IMR-90 (cell line): ENCODE results near the gene NFIA. TPM values are rescaled to one million over a fixed set of nuclear protein-coding genes. Genes with fewer than 3 reads are reported as not detected.

Experiments used
- ATAC-seq: fragments of 200-7000 bp; cut with Tn5 transposase; 2 replicates; pipeline ENCODE4 v1.9.1; 2020; ENCODE audit warnings: low read depth, mild to moderate bottlenecking, moderate library complexity
- BruUV-seq: library from RNA; stranded (reverse); fragments of 400-500 nt; replicated peaks from 2 replicates; lab custom pipeline; 2021; lab: Mats Ljungman, UMichigan
- CTCF ChIA-PET: fragments of 300-600 bp; formaldehyde crosslinking; extraction: SDS; loops from one replicate; lab custom pipeline; 2021; ENCODE audit warnings: antibody characterized with exemption; lab: Yijun Ruan, JAX
- POLR2A ChIA-PET: fragments of 300-600 bp; sonication (Branson Sonifier 250); formaldehyde crosslinking; loops from one replicate; lab custom pipeline; 2022; ENCODE audit warnings: antibody characterized with exemption; ENCODE audit not compliant: unreplicated experiment; lab: Charles Lee
- DNase-seq: peaks from one replicate; pipeline ENCODE4 v3.0.0; 2013
- H2AFZ ChIP-seq: replicated peaks from 2 replicates; pipeline ENCODE3; 2013; ENCODE audit warnings: low read length, mild to moderate bottlenecking; ENCODE audit not compliant: poor library complexity
- H2AK5ac ChIP-seq: 2 replicates; pipeline ENCODE4 v1.6.1; 2013; ENCODE audit warnings: low read depth, low read length, inconsistent platforms
- H2AK9ac ChIP-seq: replicated peaks from 2 replicates; pipeline ENCODE3; 2013; ENCODE audit warnings: mild to moderate bottlenecking, low read depth, low read length, moderate library complexity; ENCODE audit not compliant: poor library complexity
- H2BK120ac ChIP-seq: 2 replicates; pipeline ENCODE4 v1.6.1; 2013; ENCODE audit warnings: low read depth, low read length, inconsistent platforms
- H2BK15ac ChIP-seq: 3 replicates; pipeline ENCODE4 v1.6.1; 2013; ENCODE audit warnings: low read depth, low read length, inconsistent platforms
- H2BK20ac ChIP-seq: 2 replicates; pipeline ENCODE4 v1.6.1; 2013; ENCODE audit warnings: low read depth, mild to moderate bottlenecking, inconsistent platforms, low read length, moderate library complexity
- H2BK5ac ChIP-seq: 2 replicates; pipeline ENCODE4 v1.6.1; 2013; ENCODE audit warnings: mild to moderate bottlenecking, low read depth, low read length, inconsistent platforms; ENCODE audit not compliant: poor library complexity, severe bottlenecking
- H3K14ac ChIP-seq: replicated peaks from 2 replicates; pipeline ENCODE4 v1.6.1; 2013; ENCODE audit warnings: low read depth, low read length, inconsistent platforms
- H3K18ac ChIP-seq: 2 replicates; pipeline ENCODE4 v1.6.1; 2013; ENCODE audit warnings: low read depth, low read length, control low read depth
- H3K23ac ChIP-seq: 2 replicates; pipeline ENCODE4 v1.6.1; 2013; ENCODE audit warnings: low read depth, low read length, inconsistent platforms
- H3K27ac ChIP-seq: 2 replicates; pipeline ENCODE4 v1.5.1; 2013; ENCODE audit warnings: mild to moderate bottlenecking, control low read depth, low read length; ENCODE audit not compliant: insufficient read depth
- H3K27me3 ChIP-seq: 2 replicates; pipeline ENCODE4 v1.6.1; 2013; ENCODE audit warnings: low read length; ENCODE audit not compliant: control insufficient read depth, insufficient read depth
- H3K36me3 ChIP-seq: 2 replicates; pipeline ENCODE4 v1.6.1; 2013; ENCODE audit warnings: low read length, mixed read lengths; ENCODE audit not compliant: control insufficient read depth, insufficient read depth
- H3K4ac ChIP-seq: 2 replicates; pipeline ENCODE4 v1.6.1; 2013; ENCODE audit warnings: low read depth, low read length, inconsistent platforms
- H3K4me1 ChIP-seq: 2 replicates; pipeline ENCODE4 v1.6.1; 2013; ENCODE audit warnings: low read length, mixed read lengths; ENCODE audit not compliant: control insufficient read depth, insufficient read depth
- H3K4me2 ChIP-seq: 2 replicates; pipeline ENCODE4 v1.6.1; 2013; ENCODE audit warnings: low read depth, mild to moderate bottlenecking, control low read depth, low read length, moderate library complexity
- H3K4me3 ChIP-seq: 2 replicates; pipeline ENCODE4 v1.5.1; 2013; ENCODE audit warnings: low read depth, mild to moderate bottlenecking, control low read depth, low read length, moderate library complexity; ENCODE audit not compliant: insufficient read depth
- H3K56ac ChIP-seq: 2 replicates; pipeline ENCODE4 v1.6.1; 2013; ENCODE audit warnings: low read length, inconsistent platforms; ENCODE audit not compliant: insufficient read depth; ENCODE audit errors: extremely low read depth
- H3K79me1 ChIP-seq, 2 experiments: 2 replicates each; pipeline ENCODE4 v1.6.1; 2013; ENCODE audit warnings: low read length in 2 of 2, inconsistent platforms in 1 of 2, low read depth in 1 of 2
- H3K9ac ChIP-seq: 2 replicates; pipeline ENCODE4 v1.6.1; 2013; ENCODE audit warnings: low read depth, low read length, control low read depth
- H3K9me1 ChIP-seq: 2 replicates; pipeline ENCODE4 v1.6.1; 2013; ENCODE audit warnings: low read length, inconsistent platforms; ENCODE audit not compliant: insufficient read depth
- H3K9me3 ChIP-seq: 2 replicates; pipeline ENCODE4 v1.6.1; 2013; ENCODE audit warnings: low read length; ENCODE audit not compliant: control insufficient read depth, insufficient read depth
- H4K20me1 ChIP-seq: 2 replicates; pipeline ENCODE4 v1.6.1; 2013; ENCODE audit warnings: low read length, inconsistent platforms; ENCODE audit not compliant: insufficient read depth
- H4K5ac ChIP-seq: 2 replicates; pipeline ENCODE4 v1.6.1; 2013; ENCODE audit warnings: mild to moderate bottlenecking, low read depth, low read length, control low read depth
- H4K8ac ChIP-seq, 2 experiments: 2 replicates each; pipeline ENCODE4 v1.6.1; 2013; ENCODE audit warnings: low read depth in 2 of 2, low read length in 2 of 2, control low read depth in 1 of 2, inconsistent platforms in 1 of 2
- H4K91ac ChIP-seq: 2 replicates; pipeline ENCODE4 v1.6.1; 2013; ENCODE audit warnings: low read depth, low read length, inconsistent platforms; ENCODE audit not compliant: insufficient read depth
- CEBPB ChIP-seq: IDR thresholded peaks from 2 replicates; pipeline ENCODE4 v1.6.1; 2012; ENCODE audit warnings: low read depth, low read length, improper control_type of control experiment
- MXI1 ChIP-seq: IDR thresholded peaks from 2 replicates; pipeline ENCODE4 v1.6.1; 2012; ENCODE audit warnings: low read depth, mild to moderate bottlenecking, low read length, moderate library complexity, borderline replicate concordance
- RAD21 ChIP-seq: IDR thresholded peaks from 2 replicates; pipeline ENCODE4 v1.6.1; 2012; ENCODE audit warnings: low read length, improper control_type of control experiment
- RFX5 ChIP-seq: IDR thresholded peaks from 2 replicates; pipeline ENCODE4 v1.8.0; 2012; ENCODE audit warnings: low read depth, mild to moderate bottlenecking, low read length, moderate library complexity
- SMC3 ChIP-seq: fragments of 150-350 bp; IDR thresholded peaks from 2 replicates; pipeline ENCODE4 v1.6.1; 2016; ENCODE audit warnings: low read depth, mild to moderate bottlenecking, antibody characterized with exemption, low read length, moderate library complexity
- WGBS, 2 experiments: methylation state at CpG; one replicate each; pipeline versions ENCODE4 v1.1.5 to v1.1.7; 2013; ENCODE audit warnings: missing lambda C conversion rate in 2 of 2; ENCODE audit not compliant: insufficient read length in 1 of 2; ENCODE audit errors: extremely low coverage in 2 of 2; 5-methylcytosine and 5-hydroxymethylcytosine counted together
- dilution Hi-C: fragments of 300-500 bp; cut with HindIII; formaldehyde crosslinking; loops from one replicate; pipeline ENCODE4 v1.14.3; 2018; ENCODE audit warnings: low sequenced_read_pairs; ENCODE audit not compliant: unreplicated experiment
- in situ Hi-C: fragments of 300-500 bp; cut with MboI; formaldehyde crosslinking; loops from 3 replicates; pipeline ENCODE4 v1.14.3; 2019; ENCODE audit warnings: low sequenced_read_pairs, inconsistent platforms, mixed read lengths
- intact Hi-C: fragments of 100-400 bp; cut with micrococcal nuclease; formaldehyde crosslinking; loops from 2 replicates; pipeline ENCODE4 v1.10.0; 2022
- polyA plus RNA-seq, 3 experiments: library from polyadenylated mRNA; depleted of rRNA; stranded (reverse); fragments of >200 nt; gene quantifications; 2 replicates each; pipeline ENCODE4 v1.2.3, GENCODE V29; 2012; ENCODE audit warnings: low replicate concordance in 1 of 3
- total RNA-seq: library from RNA; depleted of rRNA; stranded (reverse); fragments of >200 nt; gene quantifications from 2 replicates; pipeline ENCODE4 v1.2.3, GENCODE V29; 2012

NFIA gene
- total and polyA plus RNA-seq, 2 of the 4 experiments (the other 2 are of a cell fraction): 1.6 to 2.2 TPM

DNA sequence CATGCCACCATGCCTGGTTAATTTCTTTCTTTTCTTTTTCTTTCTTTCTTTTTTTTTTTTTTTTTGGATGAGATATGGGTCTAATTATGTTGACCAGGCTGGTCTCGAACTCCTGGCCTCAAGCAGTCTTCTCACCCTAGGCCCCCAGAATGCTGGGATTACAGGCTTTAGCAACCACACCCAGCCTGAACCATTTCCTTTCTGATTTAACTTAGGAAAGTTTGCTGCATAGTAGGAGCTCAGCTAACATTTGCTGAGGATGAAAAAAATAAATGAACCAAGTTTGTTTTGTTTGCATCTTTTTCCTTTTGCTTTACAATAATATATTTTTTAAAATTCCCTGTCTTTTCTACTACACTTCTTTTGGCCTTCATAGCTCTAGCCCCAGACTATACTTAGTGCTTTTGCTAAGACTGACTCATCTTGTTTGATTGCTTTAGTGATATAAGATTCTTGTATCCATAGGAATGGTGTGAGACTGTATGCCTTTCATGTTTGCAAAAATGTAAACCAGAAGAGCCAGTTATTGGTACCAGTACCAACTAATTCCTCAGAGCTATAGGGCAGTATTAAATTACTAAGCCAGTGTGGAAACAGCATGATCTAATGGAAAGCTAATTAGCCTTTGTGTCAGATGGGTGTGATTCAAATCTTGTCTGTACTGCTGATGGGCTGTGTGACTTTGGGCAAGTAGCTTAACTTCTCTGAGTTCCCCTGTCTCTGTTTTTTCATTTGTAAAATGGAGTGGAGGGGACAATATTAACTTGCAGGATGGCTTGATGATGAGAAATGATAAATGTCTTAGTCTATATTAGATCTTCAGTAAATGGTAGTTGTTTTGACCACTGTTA is 66.9 kb downstream of the NFIA start (continued):
- no peak for TF ChIP-seq CEBPB

DNA sequence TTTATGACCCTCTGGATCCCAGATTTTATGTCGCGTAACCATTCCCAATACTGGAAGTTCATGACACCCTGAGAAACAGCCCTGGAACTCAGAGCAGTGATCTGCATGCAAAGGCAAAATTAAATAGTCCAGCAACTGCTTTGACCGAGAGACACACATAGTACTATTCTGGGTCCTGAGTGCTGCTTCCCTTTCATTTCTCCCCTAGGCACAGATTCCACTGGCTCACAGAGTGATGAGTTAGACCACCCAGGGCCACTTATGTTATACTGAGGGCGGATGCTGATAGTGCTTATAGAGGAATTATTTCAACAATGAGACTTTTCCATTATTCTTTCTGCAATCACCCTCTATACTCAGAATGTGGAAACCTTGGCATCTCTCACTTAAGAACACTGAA is 69.2 kb downstream of the NFIA start:
- H4K5ac ChIP-seq: no peak overlapping the region
- ChIA-PET CTCF (no interaction called here), POLR2A (no interaction called here)
- intact Hi-C loops (no loop called here), dilution Hi-C loops (no loop called here), in situ Hi-C loops (no loop called here)
- H3K9me3 ChIP-seq: no peaks in the 10 kb centered on the region
- H2AK9ac ChIP-seq: no peak overlapping the region
- no peak overlapping the region for H2BK20ac ChIP-seq
- no CpG with 5 or more reads among the region's 4 CpGs for WGBS, 2 experiments
- no peak overlapping the region for H3K14ac ChIP-seq
- no peak overlapping the region for H2BK5ac ChIP-seq
- no peaks in the 10 kb centered on the region for H3K9me1 ChIP-seq
- H2AFZ ChIP-seq: no peak overlapping the region
- H3K27ac ChIP-seq: no peak overlapping the region
- H3K4me1 ChIP-seq: peaks cover 2% of the 10 kb centered on the region; the same call in 1 of the 2 replicates
- no TSS peak for BruUV-seq
- H3K23ac ChIP-seq: no peak overlapping the region
- no peak overlapping the region for H2AK5ac ChIP-seq
- TF ChIP-seq RAD21 (no peak), MXI1 (no peak), RFX5 (no peak), SMC3 (no peak)
- DNase-seq (no peak), ATAC-seq (no peak)
- no peak overlapping the region for H3K18ac ChIP-seq
- H4K91ac ChIP-seq: no peak overlapping the region
- H4K8ac ChIP-seq: no peak overlapping the region
- no peaks in the 10 kb centered on the region for H4K20me1 ChIP-seq
- H2BK15ac ChIP-seq: no peak overlapping the region
- no peak overlapping the region for H2BK120ac ChIP-seq
- no peak overlapping the region for H3K56ac ChIP-seq
- H3K9ac ChIP-seq: no peak overlapping the region
- H3K36me3 ChIP-seq: no peaks in the 10 kb centered on the region
- H3K79me1 ChIP-seq: no peaks in the 10 kb centered on the region
- no peak overlapping the region for H3K4me2 ChIP-seq
- H3K4me3 ChIP-seq: no peak overlapping the region
- H3K27me3 ChIP-seq: no peaks in the 10 kb centered on the region; the same call in 1 of the 2 replicates
- no peak overlapping the region for H3K4ac ChIP-seq
